NCI-H1105 (cell line): Measurements from ENCODE around the gene TOPBP1.
"Not testable (repeated sequence)": the region's sequence is repeated elsewhere in the genome, so short reads cannot be mapped to it uniquely, and the experiment has no call there.

Experiments
- DNase-seq: peaks from one replicate; lab custom pipeline; 2025; lab: John Stamatoyannopoulos, UW

Gene TOPBP1

DNA sequence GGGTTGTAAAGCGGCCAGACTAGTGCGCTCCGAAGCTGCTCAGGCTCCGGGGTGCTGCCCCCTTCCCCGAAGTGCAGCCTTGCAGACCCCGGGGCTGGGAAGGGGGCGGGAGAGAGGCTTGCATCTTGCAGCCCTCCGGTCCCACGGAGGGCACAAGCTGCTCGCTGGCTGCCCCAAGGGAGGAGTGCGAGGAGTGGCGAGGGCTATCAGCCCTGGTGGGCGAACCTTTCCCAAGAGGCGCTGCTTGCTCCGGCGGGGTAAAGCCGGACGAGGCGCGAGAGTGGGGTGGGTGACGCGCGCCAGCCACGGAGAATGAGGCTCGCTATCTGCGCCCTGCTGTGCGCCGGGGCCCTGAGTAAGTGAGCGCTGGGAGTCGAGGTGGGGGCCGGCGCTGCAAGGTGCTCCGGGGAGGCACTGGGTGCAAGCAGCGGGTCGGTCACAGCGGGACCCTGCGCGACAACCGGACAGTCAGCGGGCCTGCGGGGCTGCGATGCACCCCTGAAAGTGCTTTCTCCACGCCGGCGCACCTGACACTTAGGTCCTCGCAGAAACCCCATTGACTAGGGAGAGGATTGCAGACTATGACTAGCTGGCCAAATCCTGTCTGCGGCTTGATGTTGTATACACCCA is 12.7 kb upstream of the TOPBP1 start:
- no peak for DNase-seq

DNA sequence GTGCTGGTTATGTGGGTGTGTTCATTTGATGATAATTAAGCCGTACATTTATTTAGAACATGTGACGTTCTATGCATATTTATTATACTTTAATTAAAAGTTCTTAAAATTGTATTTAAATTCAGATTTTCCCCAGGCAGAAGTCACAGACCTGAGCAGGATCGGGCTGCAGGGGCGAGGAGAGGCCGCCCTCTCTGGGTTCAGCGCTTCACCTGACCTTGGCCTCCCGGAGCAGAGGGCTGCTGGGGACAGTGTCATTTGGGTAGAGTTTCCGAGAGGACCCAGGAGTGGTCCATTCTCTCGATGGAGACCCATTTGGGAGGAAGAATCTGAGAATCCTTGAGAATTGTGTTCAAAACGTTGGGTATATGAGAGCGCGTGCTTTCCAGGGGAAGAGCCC is 12.0 kb upstream of the TOPBP1 start:
- DNase-seq, result no peak

DNA sequence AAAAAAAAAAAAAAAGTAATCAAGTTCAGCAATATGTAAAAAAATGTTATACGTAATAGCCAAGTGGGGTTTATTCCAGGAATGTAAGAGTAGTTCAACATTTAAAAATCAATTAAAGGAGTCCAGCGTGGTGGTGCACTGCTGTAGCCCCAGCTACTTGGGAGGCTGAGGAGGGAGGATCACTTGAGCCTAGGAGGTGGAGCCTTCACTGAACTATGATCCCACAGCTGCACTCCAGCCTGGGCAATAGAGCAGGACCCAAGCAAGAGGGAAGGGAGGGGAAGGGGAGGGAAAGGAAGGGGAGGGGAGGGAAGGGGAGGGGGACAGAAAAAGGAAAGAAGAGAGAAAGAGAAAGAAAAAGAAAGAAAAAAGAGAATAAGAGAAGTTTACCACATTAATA is 10.7 kb upstream of the TOPBP1 start:
- DNase-seq, result no peak

DNA sequence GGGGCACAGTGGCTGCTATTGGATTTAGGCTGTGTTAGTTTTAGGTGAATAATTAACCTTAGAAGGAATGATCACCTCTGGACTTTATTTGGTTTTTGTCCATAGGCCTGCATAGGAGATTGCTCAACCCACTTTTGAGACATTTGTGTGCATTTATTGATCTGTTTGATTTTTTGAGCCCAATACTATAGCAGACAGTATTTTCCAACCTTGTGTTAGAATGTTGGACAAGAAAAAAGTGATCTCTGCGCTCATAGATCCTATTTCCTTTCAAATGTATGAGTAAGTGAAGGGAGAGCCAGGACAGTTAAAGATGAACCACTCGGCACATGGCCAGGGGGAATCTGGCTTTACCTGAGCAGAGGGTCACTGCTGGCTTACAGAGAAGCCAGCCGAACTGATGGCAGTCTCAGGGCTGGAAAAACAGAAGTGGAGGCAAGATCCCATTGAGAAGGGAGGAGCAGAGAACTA is 8.8 kb upstream of the TOPBP1 start:
- no peak for DNase-seq

DNA sequence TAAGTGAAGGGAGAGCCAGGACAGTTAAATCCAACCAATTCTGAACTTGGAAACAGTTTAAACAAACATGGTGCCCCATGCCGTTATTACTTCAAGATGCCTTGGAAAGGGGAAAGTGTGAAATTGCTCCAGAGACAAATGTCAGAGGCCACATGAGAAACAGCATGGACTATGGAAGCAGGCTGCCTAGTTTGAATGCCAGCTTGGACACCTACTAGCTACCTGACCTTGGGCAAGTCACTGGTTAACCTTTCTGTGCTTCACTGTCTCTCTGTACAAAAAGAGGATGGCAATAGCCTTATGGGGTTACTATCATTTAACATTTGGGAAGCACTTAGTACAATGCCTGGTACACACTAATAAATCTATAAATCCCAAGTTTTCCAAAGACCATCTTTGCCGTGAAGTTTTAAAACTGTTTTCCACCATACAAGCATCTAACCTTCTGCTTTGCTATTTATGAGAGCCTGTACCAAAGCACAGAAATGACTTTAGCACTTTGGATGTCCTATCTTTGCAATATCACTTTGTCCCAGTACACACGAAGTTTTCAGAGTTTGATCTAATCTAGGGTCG is 8.3 kb upstream of the TOPBP1 start:
- DNase-seq, result no peak

DNA sequence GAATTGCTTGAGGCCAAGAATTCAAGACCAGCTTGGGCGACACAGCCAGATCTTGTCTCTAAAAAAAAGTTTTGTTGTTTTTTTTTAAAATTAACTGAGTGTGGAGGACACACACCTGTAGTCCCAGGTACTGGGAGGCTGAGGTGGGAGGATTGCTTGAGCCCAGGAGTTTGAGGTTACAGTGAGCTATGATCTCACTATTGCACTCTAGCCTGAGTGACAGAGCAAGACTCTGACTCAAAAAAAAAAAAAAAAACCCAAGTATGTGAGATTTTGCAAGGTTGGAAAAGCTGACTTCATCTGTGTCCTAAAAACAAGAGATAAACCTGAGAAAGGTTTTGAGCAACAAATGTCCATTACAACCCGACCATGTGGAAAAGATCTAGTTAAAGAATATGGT is 5.4 kb upstream of the TOPBP1 start:
- DNase-seq, result no peak

DNA sequence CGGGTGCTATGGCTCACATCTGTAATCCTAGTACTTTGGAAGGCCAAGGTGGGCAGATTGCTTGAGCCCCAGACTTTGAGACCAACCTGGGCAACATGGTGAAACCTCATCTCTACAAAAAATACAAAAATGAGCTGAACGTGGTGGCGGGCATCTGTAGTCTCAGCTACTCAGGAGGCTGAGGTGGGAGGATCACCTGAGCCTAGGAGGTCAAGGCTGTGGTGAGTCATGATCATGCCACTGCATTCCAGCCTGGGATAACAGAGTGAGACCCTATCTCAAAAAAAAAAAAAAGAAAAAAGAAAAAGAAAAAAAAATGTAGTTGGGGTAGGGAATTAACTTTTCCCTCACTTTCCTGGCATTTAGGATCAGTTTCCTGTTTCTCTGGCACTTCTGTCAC is 3.4 kb upstream of the TOPBP1 start:
- DNase-seq, result not testable (repeated sequence)

DNA sequence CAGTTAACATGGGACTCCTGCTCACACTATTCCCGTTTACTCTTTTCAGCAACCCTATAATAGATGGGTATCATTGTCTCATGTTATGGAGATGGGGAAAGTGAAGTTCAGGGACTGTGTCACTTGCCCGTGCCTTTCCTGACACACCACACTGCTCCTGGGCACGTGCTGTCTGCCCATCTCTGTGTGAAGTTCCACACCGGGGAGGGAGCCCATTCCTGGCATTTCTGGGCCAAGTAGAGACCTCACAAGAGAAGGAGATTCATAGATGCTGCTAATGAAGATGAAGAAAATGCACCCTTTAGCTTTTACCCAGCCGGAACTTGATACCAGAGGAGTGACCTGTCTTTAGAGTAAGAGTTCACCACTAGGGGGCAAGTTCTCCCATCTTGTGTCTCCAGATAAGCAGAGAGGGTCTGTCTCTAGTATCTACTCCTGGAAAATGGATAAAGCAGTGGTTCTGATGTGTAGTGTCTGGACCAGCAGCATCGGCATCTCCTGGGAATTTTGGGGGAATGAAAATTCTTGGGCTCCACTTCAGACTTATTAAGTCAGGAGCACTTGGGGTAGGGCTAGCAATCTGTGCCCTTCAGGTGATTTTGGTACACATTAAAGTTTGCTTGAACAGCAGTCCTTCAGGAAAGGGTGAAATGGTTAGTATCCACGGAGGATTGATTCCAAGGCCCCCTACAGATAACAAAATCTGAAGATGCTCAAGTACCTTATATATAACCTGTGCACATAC is 2.0 kb upstream of the TOPBP1 start:
- DNase-seq, result peak; percentile 79

DNA sequence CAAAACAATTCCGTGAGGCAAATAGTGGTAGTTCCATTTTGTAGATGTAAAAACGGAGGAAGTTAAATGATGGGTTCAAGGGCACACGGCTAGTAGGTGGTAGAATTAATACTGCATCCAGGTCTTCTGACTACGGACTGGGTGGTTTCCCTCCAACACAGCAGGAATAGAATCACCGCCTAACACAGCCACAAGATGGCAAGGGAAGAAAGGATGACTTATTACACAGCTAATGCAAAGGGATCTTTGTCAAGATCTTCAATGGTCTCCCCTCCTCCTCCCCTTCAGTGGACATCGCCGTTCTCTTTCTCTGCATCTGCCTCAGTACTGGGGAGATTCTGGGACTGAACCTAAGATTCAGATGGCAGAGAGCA is 524 bp upstream of the TOPBP1 start:
- no peak for DNase-seq

DNA sequence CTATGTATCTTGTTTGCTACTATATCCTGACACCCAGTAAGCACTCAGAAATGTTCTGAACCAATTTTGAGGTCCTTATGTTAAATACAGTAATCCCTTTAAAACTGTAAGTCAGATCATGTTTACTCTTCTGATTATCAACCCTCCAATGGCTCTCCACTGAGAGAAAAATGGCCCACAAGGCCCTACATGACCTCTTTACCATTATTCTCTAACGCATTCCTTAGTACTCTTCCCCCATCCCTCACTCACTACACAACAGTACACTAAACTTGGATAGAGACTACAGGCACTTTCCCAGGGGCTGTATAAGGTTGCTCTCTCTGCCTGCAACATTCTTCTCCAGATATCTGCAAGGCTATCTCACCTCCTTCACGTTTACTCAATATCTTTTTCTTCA is 1.9 kb downstream of the TOPBP1 start:
- DNase-seq, result no peak

DNA sequence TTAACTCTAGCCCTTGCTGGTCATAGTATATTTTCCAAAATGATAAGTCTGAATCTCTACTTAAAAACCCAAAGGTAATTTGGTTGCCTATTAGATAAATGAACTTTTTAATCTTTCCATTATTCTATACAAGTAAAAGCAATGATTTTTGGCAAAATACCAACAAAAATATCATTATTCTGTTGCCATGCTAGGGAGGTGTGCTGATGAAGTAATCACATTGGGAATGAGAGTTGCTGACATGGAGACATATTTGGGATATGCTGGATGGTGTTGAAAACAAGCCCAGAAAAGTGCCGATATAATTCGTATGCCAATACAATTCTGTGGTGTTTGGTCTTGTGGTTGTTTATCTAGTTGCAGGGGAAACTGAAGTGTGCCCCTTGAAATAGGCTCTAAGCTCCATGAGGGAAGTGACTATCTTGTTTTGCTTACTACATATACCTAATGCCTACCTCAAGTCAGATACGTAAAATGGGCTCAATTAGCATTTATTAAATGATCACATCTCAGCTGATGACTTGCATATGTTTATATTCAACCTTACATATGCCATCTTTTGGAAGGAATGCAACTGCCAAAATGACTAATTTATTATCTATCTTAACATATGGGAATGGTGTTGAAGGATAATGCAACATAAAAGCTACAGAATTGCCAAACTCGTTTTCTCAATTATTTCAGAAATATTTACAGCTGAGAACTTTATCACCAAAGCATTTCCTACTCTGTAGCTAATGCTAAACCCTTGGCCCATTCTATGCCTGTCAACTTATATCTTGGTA is 5.8 kb downstream of the TOPBP1 start:
- DNase-seq, result no peak

DNA sequence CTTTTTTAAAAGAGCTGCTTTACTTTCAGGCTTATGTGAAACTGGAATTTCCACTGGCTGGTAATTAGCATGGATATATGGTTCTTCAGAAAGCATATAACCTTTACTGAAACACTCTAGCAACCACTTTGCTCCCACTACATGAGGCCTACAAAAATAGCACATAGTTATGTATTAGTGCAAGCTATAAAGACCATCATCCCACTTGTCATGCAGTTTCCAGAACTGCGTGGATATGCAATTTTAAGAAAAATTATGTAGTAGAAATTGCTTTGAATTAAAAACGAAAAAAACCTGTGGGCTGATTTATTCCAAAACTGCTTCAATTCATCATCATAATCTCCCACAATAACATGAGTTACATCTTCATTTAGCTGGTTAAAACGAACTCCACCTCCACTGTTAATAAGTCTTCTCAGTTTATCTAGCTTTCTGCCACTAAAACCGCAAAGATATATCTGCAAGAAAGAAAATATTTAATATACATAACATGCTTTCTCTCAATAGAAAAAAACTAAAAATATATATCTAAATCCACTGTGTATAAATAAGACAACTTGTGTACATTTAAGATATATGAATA is 12.2 kb downstream of the TOPBP1 start:
- DNase-seq, result no peak

DNA sequence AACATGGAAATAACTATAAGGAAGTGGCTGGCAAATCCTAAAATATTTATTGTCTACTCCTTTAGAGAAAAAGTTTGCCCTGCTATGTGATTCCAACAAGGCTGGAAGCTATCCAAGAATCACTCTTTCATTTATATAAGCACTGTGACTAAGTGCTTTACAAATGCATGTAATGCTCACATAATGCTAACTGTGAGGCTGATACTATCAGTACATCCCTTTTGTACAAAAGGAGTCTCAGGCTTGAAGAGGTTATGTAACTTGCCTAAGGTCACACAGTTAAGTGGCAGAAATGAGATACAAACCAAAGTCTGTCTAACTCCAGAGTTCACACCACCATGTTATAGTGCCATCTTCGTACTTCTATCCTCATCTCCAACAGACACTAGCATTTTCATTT is 17.0 kb downstream of the TOPBP1 start:
- no peak for DNase-seq

DNA sequence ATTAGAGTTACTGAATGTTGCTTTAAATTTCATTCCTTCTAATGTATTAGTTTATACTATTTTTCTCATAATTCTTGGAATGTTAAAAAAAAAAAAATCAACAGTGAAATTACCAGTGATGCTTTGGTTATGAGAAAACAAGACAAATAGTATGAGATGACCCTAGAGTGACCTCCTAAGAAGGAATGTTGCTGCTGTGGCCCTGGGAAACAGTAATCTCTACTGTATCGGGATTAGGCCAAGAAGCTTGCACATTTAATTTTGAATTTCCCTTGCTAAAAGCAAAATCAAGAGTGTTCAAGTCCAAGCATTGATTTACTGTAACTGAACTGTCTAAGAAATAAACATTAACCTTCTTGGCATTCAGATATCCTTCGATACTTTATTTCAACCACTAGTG is 18.1 kb downstream of the TOPBP1 start:
- DNase-seq, result no peak

DNA sequence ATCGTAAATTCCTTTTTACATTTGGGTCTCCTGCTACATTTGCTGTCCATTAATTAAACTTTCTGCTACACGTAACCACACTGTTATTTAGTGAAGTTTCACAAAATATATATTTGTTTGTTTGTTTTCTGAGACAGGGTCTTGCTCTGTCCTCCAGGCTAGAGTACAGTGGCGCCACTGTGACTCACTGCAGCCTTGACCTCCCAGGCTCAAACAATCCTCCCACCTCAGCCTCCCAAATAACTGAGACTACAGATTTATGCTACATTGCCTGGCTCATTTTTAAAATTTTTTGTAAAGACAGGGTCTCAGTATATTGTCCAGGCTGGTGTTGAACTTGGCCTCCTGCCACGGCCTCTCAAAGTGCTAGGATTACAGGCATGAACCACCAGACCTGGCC is 20.5 kb downstream of the TOPBP1 start:
- DNase-seq, result no peak

DNA sequence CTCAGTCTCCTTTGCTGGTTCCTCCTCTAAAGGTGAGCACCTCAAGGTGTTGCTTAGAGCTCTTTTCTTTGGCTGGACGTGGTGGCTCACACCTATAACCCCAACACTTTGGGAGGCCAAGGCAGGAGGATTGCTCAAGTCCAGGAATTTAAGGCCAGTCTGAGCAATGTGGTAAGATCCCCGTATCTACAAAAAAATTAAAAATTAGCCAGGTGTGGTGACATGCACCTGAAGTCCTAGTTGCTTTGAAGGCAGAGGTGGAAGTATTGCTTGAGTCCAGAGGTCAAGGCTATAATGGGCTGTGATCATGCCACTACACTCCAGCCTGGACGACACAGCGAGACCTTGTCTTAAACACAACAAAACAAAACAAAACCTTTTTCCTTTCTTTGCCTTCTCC is 28.3 kb downstream of the TOPBP1 start:
- no peak for DNase-seq

DNA sequence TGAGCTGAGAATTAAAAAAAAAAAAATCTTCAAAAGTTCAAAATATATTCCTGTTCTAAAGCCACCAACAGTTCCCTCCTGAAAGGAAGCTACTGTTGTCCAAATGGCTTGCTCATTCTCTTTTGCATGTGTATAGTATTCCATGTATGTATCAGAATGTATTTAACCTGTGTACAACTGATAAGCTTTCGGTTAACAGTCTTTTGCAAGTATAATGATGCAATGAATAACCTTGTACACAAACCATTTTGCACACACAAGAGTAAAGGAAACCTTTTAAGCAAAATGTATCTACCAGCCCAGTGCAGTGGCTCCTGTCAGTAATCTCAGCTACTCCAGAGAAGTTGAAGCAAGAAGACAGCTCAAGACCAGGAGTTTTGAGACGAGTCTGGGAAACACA is 32.6 kb downstream of the TOPBP1 start:
- no peak for DNase-seq

DNA sequence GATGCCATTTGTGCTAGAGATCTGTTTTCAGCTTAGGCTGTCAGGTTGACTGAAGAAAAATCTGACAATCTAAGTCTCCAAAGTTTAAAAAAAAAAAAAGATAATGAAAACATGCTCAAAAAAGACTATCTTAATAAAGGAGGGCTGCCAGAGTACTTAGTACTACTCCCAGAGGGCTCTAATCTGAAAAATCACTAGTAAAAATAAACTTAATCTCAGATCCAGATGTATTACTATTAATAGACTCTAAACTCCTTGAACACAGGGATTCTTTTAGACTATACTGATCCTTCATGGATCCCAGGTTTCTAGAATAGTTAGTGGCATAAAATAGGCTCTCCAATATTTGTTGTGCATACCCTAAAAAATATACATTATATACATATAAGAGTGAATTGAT is 34.0 kb downstream of the TOPBP1 start:
- no peak for DNase-seq

DNA sequence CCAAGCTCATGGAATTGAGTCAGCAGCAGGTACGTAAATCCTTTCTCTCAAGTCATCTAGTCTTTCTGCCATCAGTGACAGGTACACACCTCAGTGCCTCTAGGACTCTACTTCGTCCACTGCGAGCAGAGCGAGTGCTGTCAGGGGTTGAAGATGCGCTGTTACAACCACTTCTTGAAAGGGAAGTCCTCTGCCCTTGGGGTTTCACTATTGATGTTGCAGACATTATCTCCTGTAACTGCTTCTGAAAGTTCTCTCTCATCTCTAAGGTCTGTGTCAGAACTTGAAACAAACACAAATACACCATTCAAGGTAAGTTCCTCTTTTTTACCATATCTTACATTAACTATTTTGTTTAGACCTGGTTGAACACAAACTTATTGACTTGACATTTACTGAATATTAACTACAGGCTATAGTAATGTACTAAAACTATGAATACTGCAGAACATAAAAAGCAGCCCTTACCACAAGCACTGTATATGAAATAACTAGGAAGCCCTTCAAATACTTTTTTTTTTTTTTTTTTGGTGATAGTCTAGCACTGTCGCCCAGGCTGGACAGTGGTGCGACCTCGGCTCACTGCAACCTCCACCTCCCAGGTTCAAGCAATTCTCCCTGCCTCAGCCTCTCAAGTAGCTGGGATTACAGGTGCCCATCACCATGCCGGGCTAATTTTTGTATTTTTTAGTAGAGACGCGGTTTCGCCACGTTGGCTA is 41.5 kb downstream of the TOPBP1 start:
- DNase-seq, result no peak

DNA sequence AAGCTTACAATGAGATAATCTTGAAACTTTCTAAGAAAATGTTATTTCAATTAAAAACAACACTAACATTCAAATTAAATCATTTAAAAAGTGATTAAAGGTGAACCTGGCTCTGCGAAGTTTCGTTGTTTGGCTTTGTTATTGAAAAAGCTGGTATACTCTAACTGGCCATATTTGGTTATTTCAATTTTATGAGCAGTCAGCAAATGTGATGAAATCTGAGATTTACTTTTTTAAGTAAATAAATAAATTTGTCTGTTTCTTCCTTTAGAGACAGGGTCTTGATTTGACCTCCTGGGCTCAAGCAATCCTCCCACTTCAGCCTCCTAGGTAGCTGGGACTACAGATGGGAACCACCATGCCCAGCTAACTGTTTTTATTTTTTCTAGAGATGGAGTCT is 50.2 kb downstream of the TOPBP1 start:
- no peak for DNase-seq

DNA sequence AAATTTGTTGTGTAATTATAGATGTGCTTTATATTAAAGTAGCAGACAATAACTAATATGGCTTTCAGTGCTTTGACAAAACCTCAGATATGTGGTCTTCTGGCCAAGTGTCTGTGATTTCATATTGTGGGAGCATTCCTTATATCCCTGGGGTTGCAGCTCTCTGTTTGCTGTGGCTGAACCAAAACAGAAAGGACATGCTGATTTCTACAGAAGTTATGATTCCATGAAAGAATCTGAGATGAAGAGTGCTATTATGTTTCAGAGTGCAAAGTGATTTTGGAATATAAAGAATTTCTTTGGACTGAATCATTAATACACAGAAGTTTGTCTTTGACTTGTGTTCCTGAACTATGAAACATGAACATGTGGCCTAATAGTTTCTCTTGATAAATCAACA is 51.7 kb downstream of the TOPBP1 start:
- DNase-seq, result no peak

DNA sequence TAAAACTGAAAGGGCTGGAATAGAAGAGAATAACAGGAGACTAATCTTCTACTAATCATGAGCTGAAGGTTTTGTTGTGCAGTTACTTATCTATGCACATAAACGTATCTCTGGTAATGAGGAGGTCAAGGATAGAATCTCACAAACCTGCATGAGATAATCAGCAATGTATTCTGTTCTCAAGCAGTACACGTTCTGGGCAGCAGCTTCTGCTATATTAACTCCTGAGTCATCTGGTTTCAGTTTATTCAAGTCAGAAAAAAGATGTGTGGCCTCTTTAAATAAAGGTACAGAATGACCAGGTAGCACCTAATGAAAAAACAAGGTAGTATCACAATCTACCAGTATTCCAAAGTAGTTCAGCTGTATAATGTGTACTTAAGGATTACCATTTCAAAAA is 53.4 kb downstream of the TOPBP1 start:
- DNase-seq, result no peak
